Caco-2 (cell line): ENCODE measurements around the gene SORCS2. TPM values are rescaled to one million over a fixed set of nuclear protein-coding genes. Genes with fewer than 3 reads are reported as not detected.
"Not testable (repeated sequence)": the region's sequence is repeated elsewhere in the genome, so short reads cannot be mapped to it uniquely, and the experiment has no call there.

Experiments used
- BruUV-seq: library from RNA; stranded (reverse); fragments of 400-500 nt; replicated peaks from 2 replicates; lab custom pipeline; 2021; lab: Mats Ljungman, UMichigan
- CTCF ChIA-PET: fragments of 300-600 bp; sonication (Branson Sonifier 250); formaldehyde crosslinking; loops from one replicate; lab custom pipeline; 2022; ENCODE audit warnings: antibody characterized with exemption; lab: Charles Lee
- POLR2A ChIA-PET: fragments of 300-600 bp; sonication (Branson Sonifier 250); formaldehyde crosslinking; loops from one replicate; lab custom pipeline; 2022; ENCODE audit warnings: antibody characterized with exemption; lab: Charles Lee
- DNase-seq, 2 experiments: peaks; one replicate each; pipeline versions ENCODE4 v3.0.0 to v3.0.0-alpha.2; 2020 to 2022
- H3K27me3 ChIP-seq: replicated peaks from 2 replicates; pipeline ENCODE4 v1.6.0; 2011; ENCODE audit warnings: low read length; ENCODE audit not compliant: control insufficient read depth, insufficient read depth
- H3K36me3 ChIP-seq: 2 replicates; pipeline ENCODE4 v1.5.1; 2011; ENCODE audit warnings: low read length; ENCODE audit not compliant: control insufficient read depth, insufficient read depth
- H3K4me1 ChIP-seq: fragments of 250-450 bp; sonication (Bioruptor Pico); 2 replicates; pipeline ENCODE4 v1.5.1; 2020; ENCODE audit warnings: mild to moderate bottlenecking
- H3K4me3 ChIP-seq: 2 replicates; pipeline ENCODE4 v1.5.1; 2011; ENCODE audit warnings: low read depth, mild to moderate bottlenecking, control low read depth, low read length
- H3K9me3 ChIP-seq: fragments of 250-450 bp; sonication (Bioruptor Pico); 2 replicates; pipeline ENCODE4 v1.5.1; 2020; ENCODE audit warnings: mild to moderate bottlenecking, moderate library complexity
- H3K27ac Mint-ChIP-seq: one replicate; pipeline ENCODE4 v1.8.0; 2022; ENCODE audit warnings: mixed read lengths; ENCODE audit not compliant: unreplicated experiment
- H3K27me3 Mint-ChIP-seq: one replicate; pipeline ENCODE4 v1.8.0; 2022; ENCODE audit warnings: mixed read lengths; ENCODE audit not compliant: insufficient read depth, unreplicated experiment
- H3K36me3 Mint-ChIP-seq: one replicate; pipeline ENCODE4 v1.8.0; 2022; ENCODE audit warnings: mild to moderate bottlenecking, mixed read lengths; ENCODE audit not compliant: insufficient read depth, unreplicated experiment
- H3K4me1 Mint-ChIP-seq: one replicate; pipeline ENCODE4 v1.8.0; 2022; ENCODE audit warnings: low read depth, mixed read lengths; ENCODE audit not compliant: unreplicated experiment
- H3K4me3 Mint-ChIP-seq: one replicate; pipeline ENCODE4 v1.8.0; 2022; ENCODE audit warnings: mild to moderate bottlenecking, moderate library complexity, mixed read lengths; ENCODE audit not compliant: unreplicated experiment
- H3K9me3 Mint-ChIP-seq: one replicate; pipeline ENCODE4 v1.8.0; 2022; ENCODE audit warnings: mixed read lengths; ENCODE audit not compliant: unreplicated experiment
- intact Hi-C: fragments of 100-400 bp; cut with micrococcal nuclease; formaldehyde crosslinking; loops from one replicate; pipeline ENCODE4 v1.10.0; 2022; ENCODE audit not compliant: unreplicated experiment
- total RNA-seq: library from RNA; stranded (reverse); gene quantifications from 2 replicates; pipeline ENCODE4 v1.2.3, GENCODE V29; 2022
- TF ChIP-seq, protein P1 (sequence below), 2 experiments: fragments of 200-600 bp in 1 of 2; IDR thresholded peaks; 1 replicate in 1 of 2; 2 replicates in 1 of 2; pipeline versions ENCODE4 v1.5.1 to v1.8.0; 2011 to 2022; ENCODE audit warnings: antibody characterized with exemption in 1 of 2, control low read depth in 1 of 2, inconsistent platforms in 1 of 2, low read depth in 1 of 2, low read length in 1 of 2, mild to moderate bottlenecking in 1 of 2, moderate library complexity in 1 of 2; ENCODE audit not compliant: insufficient read depth in 1 of 2, severe bottlenecking in 1 of 2, unreplicated experiment in 1 of 2

The SORCS2 gene
- total RNA-seq, 1 experiment from 2014 or later = 1.6 TPM

DNA sequence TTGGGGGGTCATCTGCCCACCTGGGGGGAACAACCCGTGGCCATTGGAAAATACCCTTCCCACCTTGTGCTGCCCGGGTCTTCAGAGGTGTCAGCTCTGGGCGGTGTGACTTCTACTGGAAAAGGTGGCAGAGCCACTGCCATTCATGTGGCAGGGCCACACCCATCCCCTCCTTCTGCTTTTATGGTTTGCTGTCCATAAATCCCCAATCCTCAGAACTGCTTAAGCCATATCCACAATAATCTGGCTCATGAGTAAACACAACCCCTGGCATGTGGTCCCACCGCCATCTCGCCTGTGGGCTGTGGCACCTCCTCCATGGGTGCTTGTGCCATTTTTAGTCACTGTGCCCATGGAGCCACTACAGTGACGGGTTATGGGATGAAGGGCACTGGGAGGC, 20.6 kb downstream of the SORCS2 start:
- intact Hi-C loops = no loop called here
- H3K4me1 ChIP-seq = peaks cover 18% of the 10 kb centered on the region
- no peaks in the 10 kb centered on the region for H3K27me3 ChIP-seq
- Mint-ChIP-seq H3K4me1 (peaks cover 18% of the 10 kb centered on the region), H3K4me3 (no peak overlapping the region), H3K27ac (no peak overlapping the region), H3K9me3 (peaks cover 10% of the 10 kb centered on the region), H3K36me3 (no peaks in the 10 kb centered on the region), H3K27me3 (no peaks in the 10 kb centered on the region)
- H3K9me3 ChIP-seq = peaks cover 8% of the 10 kb centered on the region
- H3K4me3 ChIP-seq = no peak overlapping the region
- CTCF ChIA-PET = no interaction called here
- H3K36me3 ChIP-seq = no peaks in the 10 kb centered on the region
- DNase-seq = no peak
- TF ChIP-seq, protein P1, sequence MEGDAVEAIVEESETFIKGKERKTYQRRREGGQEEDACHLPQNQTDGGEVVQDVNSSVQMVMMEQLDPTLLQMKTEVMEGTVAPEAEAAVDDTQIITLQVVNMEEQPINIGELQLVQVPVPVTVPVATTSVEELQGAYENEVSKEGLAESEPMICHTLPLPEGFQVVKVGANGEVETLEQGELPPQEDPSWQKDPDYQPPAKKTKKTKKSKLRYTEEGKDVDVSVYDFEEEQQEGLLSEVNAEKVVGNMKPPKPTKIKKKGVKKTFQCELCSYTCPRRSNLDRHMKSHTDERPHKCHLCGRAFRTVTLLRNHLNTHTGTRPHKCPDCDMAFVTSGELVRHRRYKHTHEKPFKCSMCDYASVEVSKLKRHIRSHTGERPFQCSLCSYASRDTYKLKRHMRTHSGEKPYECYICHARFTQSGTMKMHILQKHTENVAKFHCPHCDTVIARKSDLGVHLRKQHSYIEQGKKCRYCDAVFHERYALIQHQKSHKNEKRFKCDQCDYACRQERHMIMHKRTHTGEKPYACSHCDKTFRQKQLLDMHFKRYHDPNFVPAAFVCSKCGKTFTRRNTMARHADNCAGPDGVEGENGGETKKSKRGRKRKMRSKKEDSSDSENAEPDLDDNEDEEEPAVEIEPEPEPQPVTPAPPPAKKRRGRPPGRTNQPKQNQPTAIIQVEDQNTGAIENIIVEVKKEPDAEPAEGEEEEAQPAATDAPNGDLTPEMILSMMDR (IDR thresholded peaks at IDR 0.05; ENCODE audit: insufficient read depth in 1 of 2, low read depth in 1 of 2, low read length in 1 of 2, severe bottlenecking in 1 of 2, unreplicated experiment in 1 of 2) = no peak
- POLR2A ChIA-PET = no interaction called here
- BruUV-seq = no TSS peak

- H3K4me3 ChIP-seq = no peak overlapping the region
- intact Hi-C loops = no loop called here
- TF ChIP-seq, protein P1 (IDR thresholded peaks at IDR 0.05; ENCODE audit: insufficient read depth in 1 of 2, low read depth in 1 of 2, low read length in 1 of 2, severe bottlenecking in 1 of 2, unreplicated experiment in 1 of 2) = no peak
- no peaks in the 10 kb centered on the region for H3K36me3 Mint-ChIP-seq
- H3K9me3 ChIP-seq = peaks cover 8% of the 10 kb centered on the region
- no TSS peak for BruUV-seq
- DNase-seq = no peak
- no peak overlapping the region for H3K27ac Mint-ChIP-seq
- peaks cover 10% of the 10 kb centered on the region for H3K9me3 Mint-ChIP-seq
- ChIA-PET POLR2A (no interaction called here), CTCF (no interaction called here)
- H3K36me3 ChIP-seq = no peaks in the 10 kb centered on the region
- H3K27me3 Mint-ChIP-seq = no peaks in the 10 kb centered on the region
- H3K27me3 ChIP-seq = no peaks in the 10 kb centered on the region
- no peak overlapping the region for H3K4me3 Mint-ChIP-seq
- H3K4me1 Mint-ChIP-seq = peaks cover 25% of the 10 kb centered on the region
- H3K4me1 ChIP-seq = peaks cover 26% of the 10 kb centered on the region
Measured at GRCh38 chr4:7213807-7214206, 21.5 kb downstream of the SORCS2 start.

- ChIA-PET POLR2A (no interaction called here), CTCF (no interaction called here)
- Mint-ChIP-seq H3K4me3 (no peak overlapping the region), H3K9me3 (peaks cover 10% of the 10 kb centered on the region), H3K27ac (no peak overlapping the region), H3K4me1 (peaks cover 30% of the 10 kb centered on the region), H3K36me3 (no peaks in the 10 kb centered on the region), H3K27me3 (no peaks in the 10 kb centered on the region)
- H3K27me3 ChIP-seq = no peaks in the 10 kb centered on the region
- no peak for DNase-seq
- H3K36me3 ChIP-seq = no peaks in the 10 kb centered on the region
- H3K4me1 ChIP-seq = peaks cover 26% of the 10 kb centered on the region
- BruUV-seq = no TSS peak
- intact Hi-C loops = no loop called here
- H3K4me3 ChIP-seq = no peak overlapping the region
- TF ChIP-seq, protein P1 (IDR thresholded peaks at IDR 0.05; ENCODE audit: insufficient read depth in 1 of 2, low read depth in 1 of 2, low read length in 1 of 2, severe bottlenecking in 1 of 2, unreplicated experiment in 1 of 2) = no peak
- peaks cover 8% of the 10 kb centered on the region for H3K9me3 ChIP-seq
Measured at GRCh38 chr4:7214359-7214758, 22.0 kb downstream of the SORCS2 start.

GRCh38 chr4:7215187-7215586, 22.8 kb downstream of the SORCS2 start:
- H3K9me3 ChIP-seq, H3K27ac Mint-ChIP-seq, H3K4me3 ChIP-seq, BruUV-seq, H3K4me3 Mint-ChIP-seq, DNase-seq, H3K36me3 Mint-ChIP-seq, H3K9me3 Mint-ChIP-seq, H3K27me3 Mint-ChIP-seq, CTCF ChIA-PET, H3K36me3 ChIP-seq, intact Hi-C loops, H3K27me3 ChIP-seq: not testable (repeated sequence)
- POLR2A ChIA-PET = interaction anchor here (0.6 kb wide), 1 partner anchor 221 kb away, joined by 3 read pairs; no protein-coding TSS in a partner anchor
- peaks cover 30% of the 10 kb centered on the region for H3K4me1 Mint-ChIP-seq
- peaks cover 26% of the 10 kb centered on the region for H3K4me1 ChIP-seq
